Fibroblast of villous mesenchyme (primary cell): ENCODE data around the gene MRPL45. TPM values are rescaled to one million over a fixed set of nuclear protein-coding genes. Genes with fewer than 3 reads are reported as not detected.

ENCODE experiments used
- DNase-seq: peaks from one replicate; pipeline ENCODE4 v3.0.0-alpha.2; 2010; ENCODE audit warnings: low read depth
- H3K4me3 ChIP-seq: 2 replicates; pipeline ENCODE4 v1.5.1; 2011; ENCODE audit warnings: low read depth, mild to moderate bottlenecking, low read length
- CTCF ChIP-seq: IDR thresholded peaks from 2 replicates; pipeline ENCODE4 v1.5.1; 2012; ENCODE audit warnings: low read depth, mild to moderate bottlenecking, low read length; ENCODE audit not compliant: insufficient read depth
- total RNA-seq: library from RNA; depleted of rRNA; stranded (reverse); fragments of >200 nt; gene quantifications from 2 replicates; pipeline ENCODE4 v1.2.3, GENCODE V29; 2012

Gene MRPL45
- total RNA-seq, 1 donor, result 30.2 TPM

- H3K4me3 ChIP-seq, result no peak overlapping the region
- no peak for TF ChIP-seq CTCF
- no peak for DNase-seq
Measured at GRCh38 chr17:38315497-38315896, 18.5 kb downstream of the MRPL45 start.

GRCh38 chr17:38317081-38317480 lies 20.1 kb downstream of the MRPL45 start:
- H3K4me3 ChIP-seq, result no peak overlapping the region
- no peak for TF ChIP-seq CTCF
- no peak for DNase-seq

GRCh38 chr17:38320482-38320881 lies 23.5 kb downstream of the MRPL45 start:
- TF ChIP-seq CTCF, result no peak
- no peak for DNase-seq
- no peak overlapping the region for H3K4me3 ChIP-seq

GRCh38 chr17:38322156-38322779 lies 25.3 kb downstream of the MRPL45 start:
- peak; percentile 48 for DNase-seq
- peak; percentile 66 for TF ChIP-seq CTCF
- no peak overlapping the region for H3K4me3 ChIP-seq

- H3K4me3 ChIP-seq, result no peak overlapping the region
- TF ChIP-seq CTCF, result no peak
- DNase-seq, result no peak
Measured at GRCh38 chr17:38322897-38323296, 25.9 kb downstream of the MRPL45 start.

- no peak for DNase-seq
Measured at GRCh38 chr17:38324141-38324697, 27.3 kb downstream of the MRPL45 start.

More at GRCh38 chr17:38324141-38324697, 27.3 kb downstream of the MRPL45 start:
- no peak for TF ChIP-seq CTCF
- H3K4me3 ChIP-seq, result no peak overlapping the region
